ENCODE data around the gene KCNJ18. TPM values are rescaled to one million over a fixed set of nuclear protein-coding genes. Genes with fewer than 3 reads are reported as not detected.
"Not testable (repeated sequence)": the region's sequence is repeated elsewhere in the genome, so short reads cannot be mapped to it uniquely, and the experiment has no call there.

The KCNJ18 gene
- total RNA-seq, 2 experiments from 2014 or later, result not detected

GRCh38 chr17:21674242-21674731 is 18.0 kb upstream of the KCNJ18 start:
- H3K27ac Mint-ChIP-seq, result no peak overlapping the region
- ChIA-PET CTCF (no interaction called here), POLR2A (no interaction called here)
- H3K4me3 Mint-ChIP-seq, result no peak overlapping the region
- DNase-seq, result no peak
- no peak for ATAC-seq
- no peaks in the 10 kb centered on the region for H3K4me1 Mint-ChIP-seq (ENCODE audit: low read depth)
- no peaks in the 10 kb centered on the region for H3K36me3 Mint-ChIP-seq (ENCODE audit: low read depth)
- H3K27me3 Mint-ChIP-seq, result no peaks in the 10 kb centered on the region
- H3K9me3 Mint-ChIP-seq, result peaks cover 4% of the 10 kb centered on the region
- no peak for TF ChIP-seq CTCF (IDR thresholded peaks at IDR 0.05)
- intact Hi-C loops (cut with micrococcal nuclease), result no loop called here

- H3K27me3 Mint-ChIP-seq; H3K36me3 Mint-ChIP-seq (ENCODE audit: low read depth); H3K27ac Mint-ChIP-seq; ATAC-seq; CTCF ChIA-PET; POLR2A ChIA-PET; H3K9me3 Mint-ChIP-seq; intact Hi-C loops (cut with micrococcal nuclease); H3K4me1 Mint-ChIP-seq (ENCODE audit: low read depth); DNase-seq; H3K4me3 Mint-ChIP-seq: not testable (repeated sequence)
Measured at GRCh38 chr17:21674891-21675738, 17.2 kb upstream of the KCNJ18 start.

- H3K4me3 Mint-ChIP-seq, ATAC-seq: not testable (repeated sequence)
Measured at GRCh38 chr17:21675739-21676130, 16.6 kb upstream of the KCNJ18 start.

GRCh38 chr17:21676281-21677111 is 15.8 kb upstream of the KCNJ18 start:
- ChIA-PET CTCF (no interaction called here), POLR2A (no interaction called here)
- intact Hi-C loops (cut with micrococcal nuclease), result no loop called here
- no peak for DNase-seq
- Mint-ChIP-seq H3K4me1 (ENCODE audit: low read depth) (no peaks in the 10 kb centered on the region), H3K9me3 (peaks cover 4% of the 10 kb centered on the region), H3K27me3 (no peaks in the 10 kb centered on the region), H3K27ac (no peak overlapping the region), H3K36me3 (ENCODE audit: low read depth) (no peaks in the 10 kb centered on the region), H3K4me3 (no peak overlapping the region)
- no peak for ATAC-seq
- TF ChIP-seq CTCF (IDR thresholded peaks at IDR 0.05), result no peak

More at GRCh38 chr17:21675739-21676130, 16.6 kb upstream of the KCNJ18 start:
- intact Hi-C loops (cut with micrococcal nuclease); H3K36me3 Mint-ChIP-seq (ENCODE audit: low read depth); POLR2A ChIA-PET; H3K9me3 Mint-ChIP-seq; CTCF ChIA-PET; H3K4me1 Mint-ChIP-seq (ENCODE audit: low read depth); DNase-seq; H3K27me3 Mint-ChIP-seq; H3K27ac Mint-ChIP-seq: not testable (repeated sequence)

- Mint-ChIP-seq H3K9me3 (peaks cover 4% of the 10 kb centered on the region), H3K27me3 (no peaks in the 10 kb centered on the region), H3K4me1 (ENCODE audit: low read depth) (no peaks in the 10 kb centered on the region), H3K36me3 (ENCODE audit: low read depth) (no peaks in the 10 kb centered on the region), H3K4me3 (no peak overlapping the region), H3K27ac (no peak overlapping the region)
- intact Hi-C loops (cut with micrococcal nuclease), result no loop called here
- ATAC-seq, result no peak
- CTCF ChIA-PET, result no interaction called here
- no peak for DNase-seq
- no peak for TF ChIP-seq CTCF (IDR thresholded peaks at IDR 0.05)
- POLR2A ChIA-PET, result no interaction called here
Measured at GRCh38 chr17:21677126-21677910, 15.0 kb upstream of the KCNJ18 start.

Measured in activated CD8-positive, alpha-beta T cell treated with anti-CD3 and anti-CD28 coated beads for 36 hours (primary cell).